Stimulated activated CD8-positive, alpha-beta memory T cell treated with anti-CD3 and anti-CD28 coated beads, Interleukin-4, amount 100 ng/mL, for 4 hours (primary cell): ENCODE measurements around the gene SPIN4.
A peak's percentile ranks its signal among the peaks of the same experiment; 100 is the strongest.
"Not testable (repeated sequence)": the region's sequence is repeated elsewhere in the genome, so short reads cannot be mapped to it uniquely, and the experiment has no call there.

Experiments used
- DNase-seq, 2 donors: peaks; one replicate each; pipeline ENCODE4 v3.0.0-alpha.2; 2020; ENCODE audit warnings: low read depth in 2 of 2, low spot score in 1 of 2

SPIN4 gene

DNA sequence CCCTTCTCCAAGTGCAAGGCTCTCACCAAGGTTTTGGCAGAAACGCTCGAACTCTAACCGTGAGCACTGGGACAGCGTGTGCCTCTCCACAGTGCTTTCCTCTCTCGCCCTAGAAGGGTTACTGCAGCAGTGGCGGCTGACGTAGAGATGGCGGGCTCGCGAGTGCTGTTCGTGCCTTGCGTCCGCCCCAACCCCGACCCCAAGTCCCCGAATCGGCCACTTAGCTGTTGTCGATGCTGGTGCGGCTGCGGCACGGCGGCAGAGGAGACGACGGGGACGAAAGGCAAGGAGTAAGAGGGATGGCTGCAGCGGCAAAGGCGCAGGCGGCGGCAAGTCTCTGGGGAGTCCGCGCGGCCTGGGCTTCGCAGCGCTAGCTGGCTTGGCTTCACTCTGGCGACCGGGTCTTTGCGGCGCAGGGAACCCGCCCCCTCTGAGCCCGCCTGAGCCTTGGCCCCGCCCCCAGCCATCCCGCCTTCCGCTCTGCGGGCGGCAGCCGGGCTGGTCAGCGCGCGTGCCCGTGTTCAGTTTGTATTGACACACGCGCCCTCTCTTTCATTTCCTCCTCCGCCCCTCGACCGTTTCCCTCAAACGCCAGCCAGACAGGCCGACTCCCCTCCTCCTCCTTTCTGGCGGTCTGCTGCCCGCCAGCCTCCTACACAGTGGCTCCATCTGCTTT lies at the start of gene SPIN4:
SPIN4 (minus strand) TSS at position 392 of the 676 bp plus-strand sequence. CDS start 513 bp downstream, outside the sequence.
- DNase-seq, result peak; percentile 10 to 36

- no peak for DNase-seq
Measured at GRCh38 chrX:63400340-63400739, 49.2 kb upstream of the SPIN4 start.

DNA sequence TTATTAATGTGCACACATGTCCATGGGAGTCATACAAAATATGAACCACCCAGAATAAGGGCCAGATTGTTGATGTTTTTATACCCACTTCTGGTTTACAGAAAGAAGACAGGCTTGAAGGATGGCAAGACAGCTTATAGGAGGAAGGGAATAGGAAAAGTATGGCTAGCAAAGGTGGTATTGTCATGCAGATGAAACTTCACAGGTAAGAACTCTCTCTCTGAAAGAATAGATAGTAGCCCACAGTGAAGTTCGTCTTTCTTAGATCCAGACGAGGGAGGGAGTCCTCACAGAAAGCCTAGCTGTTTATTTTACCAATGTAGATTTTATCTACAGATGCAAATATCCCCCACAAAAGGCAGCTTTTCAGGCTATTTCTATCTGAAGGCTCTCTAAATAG lies 43.7 kb upstream of the SPIN4 start:
- DNase-seq, result no peak

GRCh38 chrX:63393094-63393493 lies 42.0 kb upstream of the SPIN4 start:
- not testable (repeated sequence) for DNase-seq

- DNase-seq, result no peak
Measured at GRCh38 chrX:63387411-63387810, 36.3 kb upstream of the SPIN4 start.

DNA sequence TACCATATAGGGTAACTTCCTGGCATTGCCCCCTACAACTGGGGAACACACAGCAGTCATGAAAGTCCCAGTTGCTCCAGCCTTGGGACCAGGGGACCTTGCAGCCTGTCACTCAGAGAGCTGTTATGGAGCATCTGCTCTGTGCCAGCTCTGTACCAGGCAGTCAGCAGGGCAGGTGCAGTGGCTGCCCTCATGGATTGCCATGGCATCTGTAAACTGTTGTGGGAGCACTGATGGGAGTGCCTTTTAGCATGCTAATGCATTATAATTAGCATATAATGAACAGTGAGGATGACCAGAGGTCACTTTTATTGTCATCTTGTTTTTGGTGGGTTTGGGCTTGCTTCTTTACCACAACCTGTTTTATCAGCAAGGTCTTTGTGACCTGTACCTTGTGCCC lies 33.1 kb upstream of the SPIN4 start:
- DNase-seq, result not testable (repeated sequence)

DNA sequence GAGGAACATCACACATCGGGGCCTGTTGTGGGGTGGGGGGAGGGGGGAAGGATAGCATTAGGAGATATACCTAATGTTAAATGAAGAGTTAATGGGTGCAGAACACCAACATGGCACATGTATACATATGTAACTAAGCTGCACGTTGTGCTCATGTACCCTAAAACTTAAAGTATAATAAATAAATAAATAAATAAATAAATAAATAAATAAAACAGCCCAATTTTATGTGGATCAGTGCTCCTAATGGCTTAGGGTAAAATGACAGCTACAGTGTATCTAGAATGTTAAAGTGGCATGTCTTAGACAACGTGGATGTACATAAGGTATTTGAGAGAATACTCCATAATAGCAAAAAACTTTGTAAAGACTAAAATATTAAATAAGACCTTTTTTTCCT lies 21.9 kb upstream of the SPIN4 start:
- DNase-seq, result not testable (repeated sequence)

DNA sequence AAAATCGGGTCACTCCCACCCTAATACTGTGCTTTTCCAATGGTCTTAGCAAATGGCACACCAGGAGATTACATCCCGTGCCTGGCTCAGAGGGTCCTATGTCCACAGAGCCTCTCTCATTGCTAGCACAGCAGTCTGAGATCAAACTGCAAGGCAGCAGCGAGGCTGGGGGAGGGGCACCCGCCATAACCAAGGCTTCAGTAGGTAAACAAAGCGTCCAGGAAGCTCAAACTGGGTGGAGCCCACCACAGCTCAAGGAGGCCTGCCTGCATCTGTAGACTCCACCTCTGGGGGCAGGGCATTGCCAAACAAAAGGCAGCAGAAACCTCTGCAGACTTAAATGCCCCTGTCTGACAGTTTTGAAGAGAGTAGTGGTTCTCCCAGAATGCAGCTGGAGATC lies 16.6 kb upstream of the SPIN4 start:
- not testable (repeated sequence) for DNase-seq

- no peak for DNase-seq
Measured at GRCh38 chrX:63363788-63364187, 12.7 kb upstream of the SPIN4 start.

DNA sequence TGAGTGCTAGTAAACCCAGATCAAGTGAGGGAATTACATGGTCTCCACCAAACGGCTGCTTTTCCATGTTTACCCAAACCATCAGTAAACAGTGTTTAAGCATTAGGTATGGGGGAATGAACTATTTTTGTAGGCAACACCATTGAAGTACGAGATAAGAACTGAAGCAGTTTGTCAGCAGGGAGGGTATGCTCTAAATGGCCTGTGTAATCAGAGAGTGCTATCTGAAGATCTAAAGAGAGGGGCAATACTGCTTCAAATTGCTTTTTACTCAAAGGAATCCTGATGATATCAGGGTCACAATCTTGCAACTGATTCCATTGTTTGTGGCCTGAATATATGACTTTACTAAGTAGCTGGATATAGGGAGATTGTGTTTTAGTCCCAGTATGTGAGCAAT lies 10.4 kb upstream of the SPIN4 start:
- no peak for DNase-seq

DNA sequence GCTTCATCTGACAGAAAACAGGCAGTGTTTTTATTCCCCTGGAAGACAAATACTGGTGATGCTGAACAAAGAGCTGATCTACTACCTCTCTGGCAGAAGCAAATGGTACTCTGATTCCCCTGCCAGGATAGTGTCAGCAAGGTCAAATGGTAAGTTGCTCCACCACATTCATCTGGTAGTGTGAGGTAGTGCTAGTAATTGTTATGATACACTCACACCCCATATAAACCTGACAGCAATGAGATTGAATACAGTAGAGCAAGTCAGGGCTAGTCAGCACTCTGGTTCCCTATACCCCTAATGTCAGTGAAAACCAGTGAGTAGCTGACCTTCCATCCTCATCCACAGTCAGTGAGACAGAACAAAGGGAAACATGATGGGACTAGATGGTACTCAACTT lies 3.4 kb upstream of the SPIN4 start:
- no peak for DNase-seq

- DNase-seq, result no peak
Measured at GRCh38 chrX:63350465-63350877, 661 bp downstream of the SPIN4 start.

DNA sequence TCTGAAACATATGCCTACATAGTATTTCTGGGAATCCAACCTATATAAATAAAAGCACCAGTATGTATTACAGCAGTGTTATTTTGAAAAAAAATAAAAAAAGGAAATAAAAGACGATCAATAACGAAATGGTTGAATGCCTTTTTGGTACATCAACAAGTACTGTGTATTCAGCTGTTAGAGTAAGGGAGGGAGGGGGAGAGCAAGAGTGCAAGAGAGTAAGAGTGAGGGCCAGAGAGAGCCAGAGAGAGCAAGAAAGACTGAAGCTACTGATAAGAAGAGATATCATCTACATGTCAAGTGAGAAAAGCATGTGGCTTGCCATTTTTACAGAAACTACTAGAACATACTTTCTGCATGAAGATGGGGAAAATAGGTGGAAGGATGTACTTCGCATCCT lies 1.8 kb downstream of the SPIN4 start:
- no peak for DNase-seq

DNA sequence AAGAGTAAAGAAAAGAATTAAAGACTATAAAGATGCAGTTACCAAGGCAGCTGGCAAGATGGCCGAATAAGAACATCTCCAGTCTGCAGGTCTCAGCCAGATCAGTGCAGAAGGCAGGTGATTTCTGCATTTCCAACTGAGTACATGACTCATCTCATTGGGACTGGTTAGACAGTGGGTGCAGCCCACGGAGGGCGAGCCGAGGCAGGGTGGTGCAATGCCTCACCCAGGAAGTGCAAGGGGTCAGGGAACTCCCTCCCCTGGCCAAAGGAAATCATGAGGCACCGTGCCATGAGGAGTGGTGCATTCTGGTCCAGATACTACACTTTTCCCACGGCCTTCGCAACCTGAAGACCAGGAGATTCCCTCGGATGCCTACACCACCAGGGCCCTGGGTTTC lies 20.5 kb downstream of the SPIN4 start:
- no peak for DNase-seq

DNA sequence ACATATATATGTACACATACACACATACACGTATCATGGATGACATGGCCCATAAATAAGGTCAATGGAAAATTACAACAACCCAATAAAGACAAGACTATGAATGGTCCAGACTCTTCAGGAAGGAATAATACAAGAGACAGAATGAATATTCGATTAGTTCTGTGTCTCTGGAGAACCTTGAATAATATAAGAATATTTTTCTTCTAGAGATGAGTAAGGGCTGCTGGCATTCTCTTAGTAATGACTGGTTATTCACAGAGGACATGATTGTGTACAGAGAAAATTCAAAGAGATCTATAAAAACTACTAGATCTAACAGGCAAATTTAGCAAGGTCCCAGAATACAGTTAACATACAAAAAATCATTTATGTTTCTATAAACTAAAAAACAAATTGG lies 23.3 kb downstream of the SPIN4 start:
- DNase-seq, result no peak

DNA sequence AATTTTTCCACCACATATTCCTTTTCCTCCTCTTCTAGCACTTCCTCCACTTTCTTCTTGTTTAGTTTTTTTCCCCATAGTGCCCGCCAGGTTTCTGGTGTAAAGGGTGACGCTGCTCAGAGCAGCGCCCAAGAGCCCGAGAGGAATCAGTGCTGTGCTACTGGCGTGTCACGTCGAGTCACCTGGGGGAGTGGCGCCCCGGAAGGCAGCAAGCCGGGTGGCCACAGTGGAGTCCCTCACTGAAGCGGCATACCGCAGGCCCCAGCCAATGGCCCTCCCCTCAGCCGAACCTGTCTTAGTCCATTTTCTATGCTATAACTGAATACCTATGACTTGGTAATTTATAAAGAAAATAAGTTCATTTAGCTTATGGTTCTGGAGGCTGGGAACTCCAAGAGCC lies 51.5 kb downstream of the SPIN4 start:
- DNase-seq, result no peak
